ENCODE measurements around the gene VAMP5.
"Not testable (repeated sequence)": the region's sequence is repeated elsewhere in the genome, so short reads cannot be mapped to it uniquely, and the experiment has no call there.

VAMP5 gene

GRCh38 chr2:85584354-85584856, at the start of gene VAMP5:
VAMP5 (plus strand) TSS chr2:85584431; CDS start chr2:85584491, 60 bp downstream.
- no peak for DNase-seq
- in situ Hi-C loops (cut with MboI; ENCODE audit: low pct_unique_long_range_greater_than_20kb, low sequenced_read_pairs): no loop called here

GRCh38 chr2:85534881-85535280, 49.4 kb upstream of the VAMP5 start:
- no peak for DNase-seq
- in situ Hi-C loops (cut with MboI; ENCODE audit: low pct_unique_long_range_greater_than_20kb, low sequenced_read_pairs): no loop called here

- in situ Hi-C loops (cut with MboI; ENCODE audit: low pct_unique_long_range_greater_than_20kb, low sequenced_read_pairs): no loop called here
- DNase-seq: no peak
Observed at GRCh38 chr2:85536479-85536878, 47.8 kb upstream of the VAMP5 start.

GRCh38 chr2:85537600-85538506, 46.4 kb upstream of the VAMP5 start:
- in situ Hi-C loops (cut with MboI; ENCODE audit: low pct_unique_long_range_greater_than_20kb, low sequenced_read_pairs): no loop called here
- peak; percentile 66 for DNase-seq

DNA sequence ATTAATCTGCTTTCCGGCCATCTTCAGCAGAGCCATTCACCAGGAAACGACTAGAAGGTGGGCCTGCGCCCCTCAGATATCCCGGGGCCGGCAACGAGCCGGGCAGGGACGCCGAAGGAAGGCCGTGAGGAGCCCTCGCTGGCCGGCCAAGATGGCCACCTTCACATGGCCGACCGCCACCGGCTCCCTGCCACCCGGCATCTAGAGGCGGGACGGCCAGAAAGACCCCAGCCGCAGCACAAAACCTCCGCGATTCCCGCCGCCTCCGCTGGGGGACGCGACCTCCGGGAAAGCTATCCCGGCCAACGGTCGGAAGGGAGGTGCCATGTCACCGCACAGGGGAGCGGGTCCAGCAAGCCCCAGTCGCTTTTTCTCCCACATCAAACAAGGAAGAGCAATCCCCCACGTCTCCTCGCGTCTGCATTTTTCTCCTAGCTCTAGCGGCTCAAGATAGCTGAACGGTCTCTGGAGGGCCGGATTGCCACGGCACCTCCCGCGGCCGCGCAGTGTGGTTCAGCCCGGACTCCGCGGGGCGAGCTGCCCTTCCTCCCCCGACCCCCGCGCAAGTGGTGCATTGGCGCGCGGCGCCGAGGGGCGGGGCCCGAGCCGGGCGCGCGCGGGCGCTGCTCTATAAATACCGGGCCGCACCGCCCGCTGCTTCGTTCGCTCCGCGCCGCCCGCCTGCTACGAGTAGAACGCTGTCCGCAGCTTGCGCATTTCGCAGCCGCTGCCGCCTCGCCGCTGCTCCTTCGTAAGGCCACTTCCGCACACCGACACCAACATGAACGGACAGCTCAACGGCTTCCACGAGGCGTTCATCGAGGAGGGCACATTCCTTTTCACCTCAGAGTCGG, 45.5 kb upstream of the VAMP5 start, which contains the start of gene MAT2A:
Gene MAT2A (plus strand): TSS at position 662 of the 854 bp plus-strand sequence. CDS start 120 bp downstream, at position 782.
- in situ Hi-C loops (cut with MboI; ENCODE audit: low pct_unique_long_range_greater_than_20kb, low sequenced_read_pairs): no loop called here
- peak; percentile 96 for DNase-seq

DNA sequence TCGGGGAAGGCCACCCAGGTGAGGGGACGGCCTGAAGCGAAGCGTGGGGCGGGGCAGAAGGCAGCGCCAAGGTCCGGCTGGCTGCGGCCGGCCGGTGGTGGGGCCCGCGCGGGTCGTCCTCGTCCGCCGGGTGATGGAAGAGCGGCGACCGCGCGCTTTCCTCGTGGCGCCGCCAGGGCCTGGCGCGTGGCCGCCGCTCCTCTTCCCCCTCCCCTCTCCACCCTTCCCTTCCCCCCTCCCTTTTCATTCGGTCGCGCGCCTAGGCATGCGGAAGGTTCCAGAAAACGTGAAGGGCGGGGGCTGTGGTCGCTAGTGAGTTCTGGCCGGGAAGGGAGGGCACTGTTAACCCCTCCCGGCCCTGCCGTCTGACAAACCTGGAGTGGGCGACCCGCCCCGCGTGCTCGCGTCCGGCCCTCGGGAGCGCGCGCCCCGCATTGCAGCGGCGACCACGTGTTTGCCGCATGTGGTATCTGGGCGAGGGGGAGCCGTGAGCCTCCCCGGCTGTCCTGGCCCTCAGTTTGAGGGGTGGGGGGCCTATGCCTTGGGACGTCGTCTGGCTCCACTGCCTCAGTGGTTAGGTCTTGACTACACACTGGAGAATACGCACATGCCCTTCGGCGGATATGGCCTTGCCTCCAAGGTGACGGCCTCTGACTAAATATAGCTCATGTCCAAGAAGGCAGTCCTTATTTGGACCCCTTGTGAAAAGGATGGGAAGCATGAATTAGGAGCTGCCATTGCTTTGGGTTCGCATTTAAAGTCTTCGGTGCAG, 44.7 kb upstream of the VAMP5 start:
- peak; percentile 80 for DNase-seq
- in situ Hi-C loops (cut with MboI; ENCODE audit: low pct_unique_long_range_greater_than_20kb, low sequenced_read_pairs): loop anchor here (5.0 kb wide), 1 partner anchor 47 kb away; no protein-coding TSS in a partner anchor

DNA sequence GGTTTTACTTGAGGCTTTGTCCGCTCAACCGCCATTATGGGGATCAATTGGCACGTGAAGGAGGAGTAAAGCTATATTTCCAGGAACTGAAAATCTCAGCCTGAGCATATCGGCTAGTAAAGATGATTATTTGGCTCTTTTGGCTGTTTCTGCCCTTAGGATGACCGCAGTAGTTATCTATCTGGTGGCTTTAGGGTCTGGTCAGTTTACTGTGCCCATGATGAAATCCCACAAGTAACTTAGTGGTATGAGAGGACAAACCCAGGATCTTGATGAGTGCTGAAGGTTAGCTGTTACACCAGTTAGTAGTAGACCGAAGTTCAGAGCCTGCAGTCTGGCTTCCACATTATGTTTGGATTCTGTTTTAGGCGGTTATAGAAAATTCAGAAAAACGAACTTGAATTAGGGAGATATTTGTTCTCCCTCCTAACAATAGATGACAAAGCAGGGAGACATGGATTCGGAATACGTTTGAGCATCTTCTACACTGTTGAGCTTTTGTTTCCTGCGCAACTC, 44.0 kb upstream of the VAMP5 start:
- peak; percentile 49 for DNase-seq

GRCh38 chr2:85541262-85541661, 43.0 kb upstream of the VAMP5 start:
- DNase-seq: no peak
- in situ Hi-C loops (cut with MboI; ENCODE audit: low pct_unique_long_range_greater_than_20kb, low sequenced_read_pairs): loop anchor here (5.0 kb wide), 1 partner anchor 49 kb away; no protein-coding TSS in a partner anchor

More for the DNA sequence above, 44.0 kb upstream of the VAMP5 start:
- in situ Hi-C loops (cut with MboI; ENCODE audit: low pct_unique_long_range_greater_than_20kb, low sequenced_read_pairs): loop anchor here (5.0 kb wide), 1 partner anchor 48 kb away; no protein-coding TSS in a partner anchor

DNA sequence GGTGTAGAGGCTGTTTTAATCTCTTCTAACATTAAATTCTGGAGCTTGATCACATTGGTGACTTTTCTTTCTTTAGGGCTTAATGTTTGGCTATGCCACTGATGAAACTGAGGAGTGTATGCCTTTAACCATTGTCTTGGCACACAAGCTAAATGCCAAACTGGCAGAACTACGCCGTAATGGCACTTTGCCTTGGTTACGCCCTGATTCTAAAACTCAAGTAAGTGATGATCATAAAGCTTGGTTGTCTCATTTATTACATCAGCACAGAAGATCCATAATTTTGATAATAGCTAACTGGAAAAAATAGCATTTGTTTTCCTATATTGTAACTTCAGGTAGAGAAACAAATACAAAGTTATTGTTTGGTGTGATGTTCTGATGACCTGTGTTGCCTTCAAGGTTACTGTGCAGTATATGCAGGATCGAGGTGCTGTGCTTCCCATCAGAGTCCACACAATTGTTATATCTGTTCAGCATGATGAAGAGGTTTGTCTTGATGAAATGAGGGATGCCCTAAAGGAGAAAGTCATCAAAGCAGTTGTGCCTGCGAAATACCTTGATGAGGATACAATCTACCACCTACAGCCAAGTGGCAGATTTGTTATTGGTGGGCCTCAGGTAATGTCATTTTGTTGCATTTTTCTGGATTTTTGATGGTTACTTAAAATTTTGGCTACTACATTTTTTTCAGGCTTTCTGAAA, 42.3 kb upstream of the VAMP5 start:
- in situ Hi-C loops (cut with MboI; ENCODE audit: low pct_unique_long_range_greater_than_20kb, low sequenced_read_pairs): loop anchor here (5.0 kb wide), 1 partner anchor 50 kb away; no protein-coding TSS in a partner anchor
- no peak for DNase-seq

GRCh38 chr2:85542777-85543176, 41.5 kb upstream of the VAMP5 start:
- in situ Hi-C loops (cut with MboI; ENCODE audit: low pct_unique_long_range_greater_than_20kb, low sequenced_read_pairs): loop anchor here (5.0 kb wide), 1 partner anchor 50 kb away; no protein-coding TSS in a partner anchor
- no peak for DNase-seq

DNA sequence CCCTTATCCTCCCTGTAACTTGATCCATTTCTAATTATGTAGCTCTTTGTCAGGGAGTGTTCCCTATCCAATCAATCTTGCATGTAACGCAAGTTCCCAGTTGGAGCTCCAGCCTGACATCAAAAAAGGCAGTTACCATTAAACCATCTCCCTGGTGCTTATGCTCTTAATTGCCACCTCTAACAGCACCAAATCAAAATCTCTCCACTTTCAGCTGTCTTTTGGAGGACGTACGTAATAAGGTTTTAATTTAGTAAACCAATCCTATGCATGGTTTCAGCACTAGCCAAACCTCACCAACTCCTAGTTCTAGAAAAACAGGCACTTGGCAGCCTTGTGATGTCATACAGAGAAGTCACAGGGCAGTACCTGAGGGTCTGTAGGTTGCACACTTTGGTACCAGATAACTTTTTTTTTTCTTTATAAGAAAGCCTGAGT, 40.0 kb upstream of the VAMP5 start:
- not testable (repeated sequence) for DNase-seq
- in situ Hi-C loops (cut with MboI; ENCODE audit: low pct_unique_long_range_greater_than_20kb, low sequenced_read_pairs): loop anchor here (5.0 kb wide), 1 partner anchor 52 kb away; no protein-coding TSS in a partner anchor

DNA sequence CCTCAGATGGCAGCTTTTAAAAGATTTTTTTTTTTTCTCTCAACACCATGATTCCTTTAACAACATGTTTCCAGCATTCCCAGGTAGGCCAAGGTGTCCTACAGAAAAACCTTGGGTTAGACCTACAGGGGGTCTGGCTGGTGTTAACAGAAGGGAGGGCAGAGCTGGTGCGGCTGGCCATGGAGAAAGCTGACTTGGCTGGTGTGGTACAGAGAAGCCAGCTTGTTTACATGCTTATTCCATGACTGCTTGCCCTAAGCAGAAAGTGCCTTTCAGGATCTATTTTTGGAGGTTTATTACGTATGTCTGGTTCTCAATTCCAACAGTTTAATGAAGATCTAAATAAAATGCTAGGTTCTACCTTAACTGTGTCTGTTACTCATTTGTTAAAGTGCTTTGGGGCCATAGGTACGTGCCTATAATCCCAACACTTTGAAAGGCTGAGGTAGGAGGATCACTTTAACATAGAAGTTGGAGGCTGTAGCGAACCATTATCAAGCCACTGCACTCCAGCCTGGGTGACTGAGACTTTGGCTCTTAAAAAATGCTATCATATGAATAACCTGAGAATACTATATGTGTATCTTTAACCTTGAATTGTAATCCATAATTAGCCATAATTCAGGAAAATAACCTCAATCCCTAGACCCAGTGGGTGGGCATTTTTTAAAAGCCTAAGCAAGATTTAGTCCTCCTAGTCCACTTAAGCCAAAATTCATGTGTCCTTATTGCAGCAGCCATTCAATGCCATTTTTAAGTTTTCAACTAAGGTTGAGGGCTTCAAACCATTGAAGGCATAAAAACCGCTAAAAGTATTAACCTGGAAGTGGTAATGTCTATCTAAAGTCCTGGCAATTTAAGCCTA, 39.1 kb upstream of the VAMP5 start:
- DNase-seq: not testable (repeated sequence)
- in situ Hi-C loops (cut with MboI; ENCODE audit: low pct_unique_long_range_greater_than_20kb, low sequenced_read_pairs): loop anchor here (5.0 kb wide), 1 partner anchor 53 kb away; no protein-coding TSS in a partner anchor

- DNase-seq: peak; percentile 44
- in situ Hi-C loops (cut with MboI; ENCODE audit: low pct_unique_long_range_greater_than_20kb, low sequenced_read_pairs): no loop called here
Observed at GRCh38 chr2:85545780-85546240, 38.4 kb upstream of the VAMP5 start.

DNA sequence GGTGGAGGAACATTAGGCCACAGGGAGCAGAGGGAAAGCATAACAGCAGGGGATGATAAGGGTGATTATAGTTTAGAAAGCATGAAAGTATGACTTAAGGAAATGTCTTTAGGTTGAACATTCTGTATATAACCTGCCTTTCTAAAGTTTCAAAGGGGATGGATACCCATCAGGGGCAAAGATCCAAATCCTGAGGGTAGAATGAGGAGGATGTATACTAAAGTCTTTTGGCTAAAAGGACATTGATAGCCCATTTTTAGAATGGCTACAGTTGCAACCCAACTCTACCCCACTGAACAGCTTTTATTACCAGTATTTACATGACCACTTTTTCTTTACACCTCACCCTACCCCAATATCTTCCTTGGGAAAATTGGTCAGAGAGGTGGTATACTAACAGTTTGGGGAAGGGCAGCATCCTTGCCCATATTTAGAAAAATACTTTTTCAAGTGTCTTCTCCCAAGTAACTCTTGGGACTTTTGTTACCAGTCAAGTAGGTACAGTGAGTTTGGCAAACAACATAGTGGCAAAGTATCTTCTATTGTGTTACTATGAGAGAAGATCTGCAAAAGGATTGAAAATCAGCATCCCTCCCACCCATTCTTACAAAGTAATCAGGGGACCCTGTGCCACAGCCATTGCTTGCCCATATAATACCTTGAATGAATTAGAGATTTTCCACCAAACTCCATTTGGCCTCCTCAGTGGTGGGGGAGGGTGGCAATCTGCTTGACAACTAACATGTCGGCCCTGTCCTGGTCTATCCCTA, 37.0 kb upstream of the VAMP5 start:
- peak; percentile 51 for DNase-seq
- in situ Hi-C loops (cut with MboI; ENCODE audit: low pct_unique_long_range_greater_than_20kb, low sequenced_read_pairs): no loop called here

DNA sequence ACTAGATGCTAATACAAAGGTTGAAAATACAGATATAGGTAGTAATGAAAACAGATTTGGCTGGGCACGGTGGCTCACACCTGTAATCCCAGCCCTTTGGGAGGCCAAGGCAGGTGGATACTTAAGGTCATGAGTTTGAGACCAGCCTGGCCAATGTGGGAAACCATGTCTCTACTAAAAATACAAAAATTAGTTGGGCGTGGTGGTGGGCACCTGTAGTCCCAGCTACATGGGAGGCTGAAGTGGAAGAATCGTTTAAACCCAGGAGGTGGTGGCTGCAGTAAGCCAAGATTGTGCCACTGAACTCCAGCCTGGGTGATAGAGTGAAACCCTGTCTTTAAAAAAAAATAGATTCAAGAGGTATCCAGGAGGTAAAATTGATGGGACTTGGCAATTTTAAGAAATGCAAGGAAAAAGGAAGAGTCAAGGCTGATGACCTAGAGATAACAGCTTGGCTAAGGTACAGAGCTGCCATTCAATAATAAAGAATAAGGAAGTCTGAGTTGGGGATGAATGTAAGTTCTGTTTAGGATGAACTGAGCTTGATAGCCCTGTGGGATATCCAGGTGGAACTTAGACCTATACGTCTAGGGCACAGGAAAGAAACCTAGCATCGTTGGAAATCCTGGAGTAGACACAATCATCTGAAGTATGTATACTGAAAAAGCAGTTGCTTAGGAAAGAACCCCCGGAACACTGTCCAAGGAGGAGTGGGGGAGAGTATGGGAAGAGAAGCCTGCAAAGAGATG, 36.2 kb upstream of the VAMP5 start:
- DNase-seq: no peak
- in situ Hi-C loops (cut with MboI; ENCODE audit: low pct_unique_long_range_greater_than_20kb, low sequenced_read_pairs): no loop called here

All from KBM-7 (cell line).